ENCODE results near the gene RCAN2. TPM values are rescaled to one million over a fixed set of nuclear protein-coding genes. Genes with fewer than 3 reads are reported as not detected.

RCAN2 gene
- total RNA-seq, 2 experiments from 2014 or later: 0.37 to 0.43 TPM

- peak overlapping the region; percentile 72 for H3K27ac Mint-ChIP-seq
- H3K4me1 Mint-ChIP-seq (ENCODE audit: low read depth): peaks cover 30% of the 10 kb centered on the region
- CTCF ChIA-PET: no interaction called here
- H3K4me3 Mint-ChIP-seq: no peak overlapping the region
- no peaks in the 10 kb centered on the region for H3K9me3 Mint-ChIP-seq
- DNase-seq: no peak
- intact Hi-C loops (cut with micrococcal nuclease): no loop called here
- no peaks in the 10 kb centered on the region for H3K36me3 Mint-ChIP-seq (ENCODE audit: low read depth)
- peaks cover 5% of the 10 kb centered on the region for H3K27me3 Mint-ChIP-seq (ENCODE audit: low read depth)
These were observed 272.8 kb downstream of the RCAN2 start for GRCh38 chr6:46218457-46218856.

GRCh38 chr6:46217671-46218131 lies 273.5 kb downstream of the RCAN2 start:
- Mint-ChIP-seq H3K27me3 (ENCODE audit: low read depth) (peaks cover 5% of the 10 kb centered on the region), H3K4me3 (no peak overlapping the region), H3K4me1 (ENCODE audit: low read depth) (peaks cover 30% of the 10 kb centered on the region), H3K9me3 (no peaks in the 10 kb centered on the region), H3K27ac (peak overlapping the region; percentile 72), H3K36me3 (ENCODE audit: low read depth) (no peaks in the 10 kb centered on the region)
- CTCF ChIA-PET: interaction anchor here (1.4 kb wide), 1 partner anchor 128 kb away, joined by 4 read pairs; no protein-coding TSS in a partner anchor
- intact Hi-C loops (cut with micrococcal nuclease): loop anchor here (1.0 kb wide), 2 partner anchors 106 to 507 kb away; no protein-coding TSS in a partner anchor
- peak; percentile 65 for DNase-seq

- Mint-ChIP-seq H3K4me1 (ENCODE audit: low read depth) (peaks cover 30% of the 10 kb centered on the region), H3K4me3 (no peak overlapping the region), H3K27ac (peak overlapping the region; percentile 72), H3K9me3 (no peaks in the 10 kb centered on the region), H3K27me3 (ENCODE audit: low read depth) (peaks cover 5% of the 10 kb centered on the region), H3K36me3 (ENCODE audit: low read depth) (no peaks in the 10 kb centered on the region)
- CTCF ChIA-PET: interaction anchor here (1.4 kb wide), 1 partner anchor 127 kb away, joined by 4 read pairs; no protein-coding TSS in a partner anchor
- intact Hi-C loops (cut with micrococcal nuclease): loop anchor here (1.0 kb wide), 2 partner anchors 106 to 507 kb away; no protein-coding TSS in a partner anchor
- DNase-seq: no peak
These were observed 274.4 kb downstream of the RCAN2 start for GRCh38 chr6:46216879-46217278.

GRCh38 chr6:46215777-46216176 lies 275.5 kb downstream of the RCAN2 start:
- CTCF ChIA-PET: no interaction called here
- intact Hi-C loops (cut with micrococcal nuclease): no loop called here
- H3K4me3 Mint-ChIP-seq: no peak overlapping the region

GRCh38 chr6:46215213-46215612 lies 276.0 kb downstream of the RCAN2 start:
- no peaks in the 10 kb centered on the region for H3K9me3 Mint-ChIP-seq

More at GRCh38 chr6:46215777-46216176, 275.5 kb downstream of the RCAN2 start:
- Mint-ChIP-seq H3K36me3 (ENCODE audit: low read depth) (no peaks in the 10 kb centered on the region), H3K4me1 (ENCODE audit: low read depth) (peaks cover 25% of the 10 kb centered on the region), H3K27me3 (ENCODE audit: low read depth) (peaks cover 4% of the 10 kb centered on the region), H3K27ac (no peak overlapping the region), H3K9me3 (no peaks in the 10 kb centered on the region)
- DNase-seq: no peak

GRCh38 chr6:46211917-46212316 lies 279.3 kb downstream of the RCAN2 start:
- DNase-seq: no peak
- intact Hi-C loops (cut with micrococcal nuclease): no loop called here
- CTCF ChIA-PET: no interaction called here
- Mint-ChIP-seq H3K9me3 (no peaks in the 10 kb centered on the region), H3K4me3 (no peak overlapping the region), H3K27ac (no peak overlapping the region), H3K4me1 (ENCODE audit: low read depth) (peaks cover 2% of the 10 kb centered on the region), H3K36me3 (ENCODE audit: low read depth) (no peaks in the 10 kb centered on the region), H3K27me3 (ENCODE audit: low read depth) (peaks cover 2% of the 10 kb centered on the region)

More at GRCh38 chr6:46215213-46215612, 276.0 kb downstream of the RCAN2 start:
- CTCF ChIA-PET: interaction anchor here (1.2 kb wide), 1 partner anchor 11 kb away, joined by 3 read pairs; no protein-coding TSS in a partner anchor
- intact Hi-C loops (cut with micrococcal nuclease): no loop called here
- H3K36me3 Mint-ChIP-seq (ENCODE audit: low read depth): no peaks in the 10 kb centered on the region
- no peak overlapping the region for H3K27ac Mint-ChIP-seq
- no peak overlapping the region for H3K4me3 Mint-ChIP-seq
- DNase-seq: no peak
- H3K4me1 Mint-ChIP-seq (ENCODE audit: low read depth): peaks cover 19% of the 10 kb centered on the region
- H3K27me3 Mint-ChIP-seq (ENCODE audit: low read depth): no peaks in the 10 kb centered on the region

- CTCF ChIA-PET: no interaction called here
- no peaks in the 10 kb centered on the region for H3K9me3 Mint-ChIP-seq
- no peaks in the 10 kb centered on the region for H3K4me1 Mint-ChIP-seq (ENCODE audit: low read depth)
- intact Hi-C loops (cut with micrococcal nuclease): no loop called here
- no peaks in the 10 kb centered on the region for H3K36me3 Mint-ChIP-seq (ENCODE audit: low read depth)
- H3K27ac Mint-ChIP-seq: no peak overlapping the region
- DNase-seq: peak; percentile 10
- H3K4me3 Mint-ChIP-seq: no peak overlapping the region
- H3K27me3 Mint-ChIP-seq (ENCODE audit: low read depth): peaks cover 4% of the 10 kb centered on the region
These were observed 281.0 kb downstream of the RCAN2 start for GRCh38 chr6:46210294-46210693.

GRCh38 chr6:46208303-46208702 lies 282.9 kb downstream of the RCAN2 start:
- no peaks in the 10 kb centered on the region for H3K36me3 Mint-ChIP-seq (ENCODE audit: low read depth)
- intact Hi-C loops (cut with micrococcal nuclease): loop anchor here (1.0 kb wide), 1 partner anchor 12 kb away; no protein-coding TSS in a partner anchor
- no peak overlapping the region for H3K27ac Mint-ChIP-seq
- H3K4me3 Mint-ChIP-seq: no peak overlapping the region
- no peaks in the 10 kb centered on the region for H3K4me1 Mint-ChIP-seq (ENCODE audit: low read depth)
- CTCF ChIA-PET: no interaction called here
- H3K9me3 Mint-ChIP-seq: no peaks in the 10 kb centered on the region
- no peak for DNase-seq
- H3K27me3 Mint-ChIP-seq (ENCODE audit: low read depth): peaks cover 9% of the 10 kb centered on the region

GRCh38 chr6:46207174-46207573 lies 284.1 kb downstream of the RCAN2 start:
- peaks cover 9% of the 10 kb centered on the region for H3K27me3 Mint-ChIP-seq (ENCODE audit: low read depth)
- no peak overlapping the region for H3K27ac Mint-ChIP-seq
- H3K4me1 Mint-ChIP-seq (ENCODE audit: low read depth): no peaks in the 10 kb centered on the region
- intact Hi-C loops (cut with micrococcal nuclease): no loop called here
- DNase-seq: no peak
- H3K36me3 Mint-ChIP-seq (ENCODE audit: low read depth): no peaks in the 10 kb centered on the region
- H3K4me3 Mint-ChIP-seq: no peak overlapping the region
- H3K9me3 Mint-ChIP-seq: peaks cover 2% of the 10 kb centered on the region
- CTCF ChIA-PET: interaction anchor here (0.6 to 1.4 kb wide), 2 partner anchors 14 to 234 kb away, joined by 3 to 4 read pairs; no protein-coding TSS in a partner anchor

GRCh38 chr6:46204880-46205650 lies 286.2 kb downstream of the RCAN2 start:
- Mint-ChIP-seq H3K27ac (no peak overlapping the region), H3K9me3 (peaks cover 2% of the 10 kb centered on the region), H3K36me3 (ENCODE audit: low read depth) (no peaks in the 10 kb centered on the region), H3K4me1 (ENCODE audit: low read depth) (no peaks in the 10 kb centered on the region), H3K27me3 (ENCODE audit: low read depth) (peaks cover 9% of the 10 kb centered on the region), H3K4me3 (no peak overlapping the region)
- intact Hi-C loops (cut with micrococcal nuclease): no loop called here
- no peak for DNase-seq
- CTCF ChIA-PET: interaction anchor here (0.5 to 1.1 kb wide), 2 partner anchors 15 to 104 kb away, joined by 3 read pairs; no protein-coding TSS in a partner anchor

- Mint-ChIP-seq H3K4me1 (ENCODE audit: low read depth) (no peaks in the 10 kb centered on the region), H3K27me3 (ENCODE audit: low read depth) (peaks cover 7% of the 10 kb centered on the region), H3K27ac (no peak overlapping the region), H3K9me3 (peaks cover 2% of the 10 kb centered on the region), H3K36me3 (ENCODE audit: low read depth) (no peaks in the 10 kb centered on the region), H3K4me3 (no peak overlapping the region)
- intact Hi-C loops (cut with micrococcal nuclease): no loop called here
- CTCF ChIA-PET: interaction anchor here (0.5 to 1.1 kb wide), 3 partner anchors 11 to 180 kb away, joined by 3 read pairs; no protein-coding TSS in a partner anchor
- DNase-seq: no peak
These were observed 287.7 kb downstream of the RCAN2 start for GRCh38 chr6:46203391-46204177.

- Mint-ChIP-seq H3K4me3 (no peak overlapping the region), H3K9me3 (peaks cover 2% of the 10 kb centered on the region), H3K36me3 (ENCODE audit: low read depth) (no peaks in the 10 kb centered on the region), H3K4me1 (ENCODE audit: low read depth) (no peaks in the 10 kb centered on the region), H3K27me3 (ENCODE audit: low read depth) (peaks cover 7% of the 10 kb centered on the region), H3K27ac (no peak overlapping the region)
- CTCF ChIA-PET: no interaction called here
- no peak for DNase-seq
- intact Hi-C loops (cut with micrococcal nuclease): no loop called here
These were observed 289.5 kb downstream of the RCAN2 start for GRCh38 chr6:46201702-46202101.
